Hepatocyte (in vitro differentiated cells): ENCODE data around the gene RSAD1. TPM values are rescaled to one million over a fixed set of nuclear protein-coding genes. Genes with fewer than 3 reads are reported as not detected.

Experiments used
- DNase-seq: peaks from one replicate; pipeline ENCODE4 v3.0.0-alpha.2; 2016; ENCODE audit warnings: low spot score
- H2AFZ ChIP-seq: fragments of 200-600 bp; sonication (generic); 2 replicates; pipeline ENCODE4 v1.6.0; 2016; ENCODE audit warnings: antibody characterized with exemption, mild to moderate bottlenecking
- H3K27ac ChIP-seq: fragments of 200-600 bp; sonication (generic); 2 replicates; pipeline ENCODE4 v1.5.1; 2016; ENCODE audit warnings: mild to moderate bottlenecking
- H3K27me3 ChIP-seq: fragments of 200-600 bp; sonication (generic); 2 replicates; pipeline ENCODE4 v1.6.1; 2016
- H3K36me3 ChIP-seq: fragments of 200-600 bp; sonication (generic); replicated peaks from 2 replicates; pipeline ENCODE4 v1.5.1; 2016; ENCODE audit warnings: low read depth; ENCODE audit not compliant: insufficient read depth
- H3K4me1 ChIP-seq: fragments of 200-600 bp; sonication (generic); 2 replicates; pipeline ENCODE4 v1.5.1; 2016; ENCODE audit warnings: mild to moderate bottlenecking, moderate library complexity; ENCODE audit not compliant: insufficient read depth
- H3K4me2 ChIP-seq: fragments of 200-600 bp; sonication (generic); 2 replicates; pipeline ENCODE4 v1.6.0; 2016
- H3K4me3 ChIP-seq: fragments of 200-600 bp; sonication (generic); 2 replicates; pipeline ENCODE4 v1.5.1; 2016; ENCODE audit warnings: mild to moderate bottlenecking
- H3K79me2 ChIP-seq: fragments of 200-600 bp; sonication (generic); 2 replicates; pipeline ENCODE4 v1.6.0; 2017; ENCODE audit warnings: mild to moderate bottlenecking
- H3K9me2 ChIP-seq: fragments of 200-600 bp; sonication (generic); replicated peaks from 2 replicates; pipeline ENCODE4 v1.6.0; 2017; ENCODE audit warnings: mild to moderate bottlenecking; ENCODE audit not compliant: insufficient read depth
- H3K9me3 ChIP-seq: fragments of 200-600 bp; sonication (generic); 2 replicates; pipeline ENCODE4 v1.5.1; 2016; ENCODE audit warnings: low read depth, mild to moderate bottlenecking
- H4K20me1 ChIP-seq: fragments of 200-600 bp; sonication (generic); 2 replicates; pipeline ENCODE4 v1.6.0; 2016; ENCODE audit warnings: mild to moderate bottlenecking; ENCODE audit not compliant: insufficient read depth, poor library complexity, severe bottlenecking
- CTCF ChIP-seq: fragments of 200-600 bp; sonication (generic); IDR thresholded peaks from 2 replicates; pipeline ENCODE4 v1.5.1; 2016; ENCODE audit warnings: antibody characterized with exemption, mild to moderate bottlenecking; ENCODE audit not compliant: poor library complexity
- EZH2 ChIP-seq: fragments of 200-600 bp; sonication (generic); IDR thresholded peaks from 2 replicates; pipeline ENCODE4 v1.6.1; 2016; ENCODE audit warnings: antibody characterized with exemption, mild to moderate bottlenecking, borderline replicate concordance
- EZH2phosphoT487 ChIP-seq: fragments of 200-600 bp; sonication (generic); IDR thresholded peaks from one replicate; pipeline ENCODE4 v1.6.1; 2018; ENCODE audit warnings: antibody characterized with exemption, mild to moderate bottlenecking, low read depth, moderate library complexity; ENCODE audit not compliant: unreplicated experiment, severe bottlenecking
- WGBS: methylation state at CpG from one replicate; pipeline ENCODE4 v1.1.6; 2016; ENCODE audit warnings: low lambda C conversion rate; ENCODE audit errors: missing lambda C conversion rate; 5-methylcytosine and 5-hydroxymethylcytosine counted together
- polyA plus RNA-seq: library from polyadenylated mRNA; unstranded; fragments of >200 nt; fragmentation: Nextera tagmentation; extraction: Ambion mirVana; gene quantifications from 2 replicates; pipeline ENCODE4 v1.2.1, GENCODE V29; 2016
- total RNA-seq: library from RNA; depleted of rRNA; stranded (reverse); fragments of >200 nt; gene quantifications from 2 replicates; pipeline ENCODE4 v1.2.3, GENCODE V29; 2014

RSAD1 gene
- total and polyA plus RNA-seq, 2 experiments from 2014 or later = 28.6 to 44.2 TPM

GRCh38 chr17:50457621-50458020 is 21.0 kb upstream of the RSAD1 start:
- Histone ChIP-seq H3K9me2 (no peaks in the 10 kb centered on the region), H4K20me1 (no peaks in the 10 kb centered on the region), H3K36me3 (no peaks in the 10 kb centered on the region), H3K4me2 (no peak overlapping the region), H3K27ac (no peak overlapping the region), H3K4me1 (peaks cover 12% of the 10 kb centered on the region), H3K9me3 (no peaks in the 10 kb centered on the region), H3K4me3 (no peak overlapping the region), H3K27me3 (no peaks in the 10 kb centered on the region), H3K79me2 (peaks cover 9% of the 10 kb centered on the region), H2AFZ (no peak overlapping the region)
- 98% methylated on average over 4 of the region's 4 CpGs for WGBS
- no peak for DNase-seq
- TF ChIP-seq EZH2phosphoT487 = no peak
- no peak for TF ChIP-seq CTCF
- no peak for TF ChIP-seq EZH2

GRCh38 chr17:50458270-50458669 is 20.4 kb upstream of the RSAD1 start:
- Histone ChIP-seq H3K79me2 (peaks cover 3% of the 10 kb centered on the region), H3K4me2 (no peak overlapping the region), H3K27me3 (no peaks in the 10 kb centered on the region), H2AFZ (no peak overlapping the region), H3K9me2 (no peaks in the 10 kb centered on the region), H3K36me3 (no peaks in the 10 kb centered on the region), H3K27ac (peak overlapping the region; percentile 83), H3K4me1 (peaks cover 12% of the 10 kb centered on the region), H3K4me3 (no peak overlapping the region), H4K20me1 (no peaks in the 10 kb centered on the region), H3K9me3 (no peaks in the 10 kb centered on the region)
- WGBS = 69% methylated on average over 3 of the region's 3 CpGs
- no peak for DNase-seq
- TF ChIP-seq EZH2 (no peak), EZH2phosphoT487 (no peak), CTCF (no peak)

- Histone ChIP-seq H3K27ac (peak overlapping the region; percentile 83), H3K9me3 (no peaks in the 10 kb centered on the region), H3K4me1 (peaks cover 12% of the 10 kb centered on the region), H3K36me3 (no peaks in the 10 kb centered on the region), H3K9me2 (no peaks in the 10 kb centered on the region), H3K4me3 (no peak overlapping the region), H4K20me1 (no peaks in the 10 kb centered on the region), H3K4me2 (no peak overlapping the region), H2AFZ (no peak overlapping the region), H3K79me2 (no peaks in the 10 kb centered on the region), H3K27me3 (no peaks in the 10 kb centered on the region)
- DNase-seq = peak; percentile 63
- TF ChIP-seq EZH2 = no peak
- TF ChIP-seq CTCF = no peak
- TF ChIP-seq EZH2phosphoT487 = no peak
- WGBS = 74% methylated on average over 16 of the region's 16 CpGs
These were observed 19.7 kb upstream of the RSAD1 start for GRCh38 chr17:50458701-50459676.
